Measurements from ENCODE around the gene FAU. TPM values are rescaled to one million over a fixed set of nuclear protein-coding genes. Genes with fewer than 3 reads are reported as not detected.

Gene FAU
- total and polyA plus RNA-seq, 2 of the 13 experiments (the other 11 are each of a cell fraction or from before 2014, with no cell fraction given) = 374 to 869 TPM

DNA sequence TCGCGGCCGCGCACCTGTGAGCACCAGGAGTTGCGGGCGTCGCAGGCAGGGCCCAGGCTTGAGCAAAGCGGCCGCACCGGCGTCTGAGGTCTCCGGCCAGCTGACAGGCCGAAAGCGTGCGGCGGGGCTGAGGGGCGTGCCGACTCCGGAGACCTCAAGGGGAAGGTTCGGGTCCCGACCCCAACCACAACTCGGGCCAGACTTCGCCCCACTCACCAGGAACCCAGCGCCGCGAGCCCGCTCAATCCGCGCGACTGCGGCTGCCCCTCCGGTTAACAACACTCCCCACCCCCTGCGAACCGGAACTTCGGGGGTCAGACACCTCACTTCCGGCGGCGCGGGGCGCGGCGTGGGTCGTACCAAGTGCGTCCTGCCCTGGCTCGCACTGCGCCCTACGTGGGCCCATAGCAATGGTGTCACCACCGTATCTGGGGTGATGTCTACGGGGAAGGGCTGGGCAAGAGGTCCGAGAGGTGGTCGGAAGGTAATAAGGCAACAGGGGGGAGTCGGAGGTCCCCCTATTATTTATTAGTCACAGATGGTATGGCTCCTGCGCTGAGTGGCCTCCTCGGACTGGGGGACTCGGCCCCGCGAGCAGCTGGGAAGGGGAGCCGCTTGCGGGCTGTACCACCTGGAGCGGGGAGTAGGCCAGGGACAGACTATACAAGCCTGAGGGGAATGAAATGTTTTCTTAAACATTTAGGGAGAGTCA is 12.5 kb upstream of the FAU start, which contains the start of gene SYVN1 (continued):
- TF ChIP-seq TIGD3 (CRISPR knock-in tag; IDR thresholded peaks at IDR 0.05; ENCODE audit: borderline replicate concordance) (0 out of 2 replicates have a peak, but pooled peaks have one; percentile 6), RBFOX2 (IDR thresholded peaks at IDR 0.05; ENCODE audit: low read depth, low read length) (peak; percentile 97), ETV5 (CRISPR knock-in tag; IDR thresholded peaks at IDR 0.05; ENCODE audit: borderline replicate concordance) (peak; percentile 86), PPARG (CRISPR knock-in tag; conservative IDR thresholded peaks at IDR 0.05) (no peak), ZNF562 (CRISPR knock-in tag; IDR thresholded peaks at IDR 0.05; ENCODE audit: borderline replicate concordance) (no peak), ZMAT5 (CRISPR knock-in tag; IDR thresholded peaks at IDR 0.05; ENCODE audit: borderline replicate concordance, low read depth) (no peak), HIC2 (CRISPR knock-in tag; IDR thresholded peaks at IDR 0.05; ENCODE audit: low read depth) (no peak), MATR3 (CRISPR knock-in tag; IDR thresholded peaks at IDR 0.05) (no peak), ZNF546 (CRISPR knock-in tag; conservative IDR thresholded peaks at IDR 0.05) (no peak), KDM6A (CRISPR knock-in tag; IDR thresholded peaks at IDR 0.05; ENCODE audit: low read depth) (peak; percentile 25; the same call in 1 of the 2 replicates), CC2D1A (CRISPR knock-in tag; IDR thresholded peaks at IDR 0.05) (no peak), PBX3 (CRISPR knock-in tag; IDR thresholded peaks at IDR 0.05; ENCODE audit: borderline replicate concordance) (no peak), ZNF343 (CRISPR knock-in tag; IDR thresholded peaks at IDR 0.05) (no peak), SRSF4 (IDR thresholded peaks at IDR 0.05; ENCODE audit: low read depth, low read length, poor library complexity, severe bottlenecking) (no peak), KAT7 (CRISPR knock-in tag; IDR thresholded peaks at IDR 0.05; ENCODE audit: borderline replicate concordance) (peak; percentile 76; the same call in 1 of the 2 replicates), MEF2D (CRISPR knock-in tag; IDR thresholded peaks at IDR 0.05) (no peak)
- TF ChIP-seq, protein P1, sequence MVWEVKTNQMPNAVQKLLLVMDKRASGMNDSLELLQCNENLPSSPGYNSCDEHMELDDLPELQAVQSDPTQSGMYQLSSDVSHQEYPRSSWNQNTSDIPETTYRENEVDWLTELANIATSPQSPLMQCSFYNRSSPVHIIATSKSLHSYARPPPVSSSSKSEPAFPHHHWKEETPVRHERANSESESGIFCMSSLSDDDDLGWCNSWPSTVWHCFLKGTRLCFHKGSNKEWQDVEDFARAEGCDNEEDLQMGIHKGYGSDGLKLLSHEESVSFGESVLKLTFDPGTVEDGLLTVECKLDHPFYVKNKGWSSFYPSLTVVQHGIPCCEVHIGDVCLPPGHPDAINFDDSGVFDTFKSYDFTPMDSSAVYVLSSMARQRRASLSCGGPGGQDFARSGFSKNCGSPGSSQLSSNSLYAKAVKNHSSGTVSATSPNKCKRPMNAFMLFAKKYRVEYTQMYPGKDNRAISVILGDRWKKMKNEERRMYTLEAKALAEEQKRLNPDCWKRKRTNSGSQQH (CRISPR knock-in tag; IDR thresholded peaks at IDR 0.05; ENCODE audit: low read depth) = peak; percentile 79
- TF ChIP-seq, protein P2, sequence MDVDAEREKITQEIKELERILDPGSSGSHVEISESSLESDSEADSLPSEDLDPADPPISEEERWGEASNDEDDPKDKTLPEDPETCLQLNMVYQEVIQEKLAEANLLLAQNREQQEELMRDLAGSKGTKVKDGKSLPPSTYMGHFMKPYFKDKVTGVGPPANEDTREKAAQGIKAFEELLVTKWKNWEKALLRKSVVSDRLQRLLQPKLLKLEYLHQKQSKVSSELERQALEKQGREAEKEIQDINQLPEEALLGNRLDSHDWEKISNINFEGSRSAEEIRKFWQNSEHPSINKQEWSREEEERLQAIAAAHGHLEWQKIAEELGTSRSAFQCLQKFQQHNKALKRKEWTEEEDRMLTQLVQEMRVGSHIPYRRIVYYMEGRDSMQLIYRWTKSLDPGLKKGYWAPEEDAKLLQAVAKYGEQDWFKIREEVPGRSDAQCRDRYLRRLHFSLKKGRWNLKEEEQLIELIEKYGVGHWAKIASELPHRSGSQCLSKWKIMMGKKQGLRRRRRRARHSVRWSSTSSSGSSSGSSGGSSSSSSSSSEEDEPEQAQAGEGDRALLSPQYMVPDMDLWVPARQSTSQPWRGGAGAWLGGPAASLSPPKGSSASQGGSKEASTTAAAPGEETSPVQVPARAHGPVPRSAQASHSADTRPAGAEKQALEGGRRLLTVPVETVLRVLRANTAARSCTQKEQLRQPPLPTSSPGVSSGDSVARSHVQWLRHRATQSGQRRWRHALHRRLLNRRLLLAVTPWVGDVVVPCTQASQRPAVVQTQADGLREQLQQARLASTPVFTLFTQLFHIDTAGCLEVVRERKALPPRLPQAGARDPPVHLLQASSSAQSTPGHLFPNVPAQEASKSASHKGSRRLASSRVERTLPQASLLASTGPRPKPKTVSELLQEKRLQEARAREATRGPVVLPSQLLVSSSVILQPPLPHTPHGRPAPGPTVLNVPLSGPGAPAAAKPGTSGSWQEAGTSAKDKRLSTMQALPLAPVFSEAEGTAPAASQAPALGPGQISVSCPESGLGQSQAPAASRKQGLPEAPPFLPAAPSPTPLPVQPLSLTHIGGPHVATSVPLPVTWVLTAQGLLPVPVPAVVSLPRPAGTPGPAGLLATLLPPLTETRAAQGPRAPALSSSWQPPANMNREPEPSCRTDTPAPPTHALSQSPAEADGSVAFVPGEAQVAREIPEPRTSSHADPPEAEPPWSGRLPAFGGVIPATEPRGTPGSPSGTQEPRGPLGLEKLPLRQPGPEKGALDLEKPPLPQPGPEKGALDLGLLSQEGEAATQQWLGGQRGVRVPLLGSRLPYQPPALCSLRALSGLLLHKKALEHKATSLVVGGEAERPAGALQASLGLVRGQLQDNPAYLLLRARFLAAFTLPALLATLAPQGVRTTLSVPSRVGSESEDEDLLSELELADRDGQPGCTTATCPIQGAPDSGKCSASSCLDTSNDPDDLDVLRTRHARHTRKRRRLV (CRISPR knock-in tag; IDR thresholded peaks at IDR 0.05) = peak; percentile 89

Measured in HepG2 (cell line).